ENCODE measurements around the gene MLLT10. TPM values are rescaled to one million over a fixed set of nuclear protein-coding genes. Genes with fewer than 3 reads are reported as not detected.

Gene MLLT10
- total RNA-seq, 1 donor from 2014 or later = 15.8 TPM

DNA sequence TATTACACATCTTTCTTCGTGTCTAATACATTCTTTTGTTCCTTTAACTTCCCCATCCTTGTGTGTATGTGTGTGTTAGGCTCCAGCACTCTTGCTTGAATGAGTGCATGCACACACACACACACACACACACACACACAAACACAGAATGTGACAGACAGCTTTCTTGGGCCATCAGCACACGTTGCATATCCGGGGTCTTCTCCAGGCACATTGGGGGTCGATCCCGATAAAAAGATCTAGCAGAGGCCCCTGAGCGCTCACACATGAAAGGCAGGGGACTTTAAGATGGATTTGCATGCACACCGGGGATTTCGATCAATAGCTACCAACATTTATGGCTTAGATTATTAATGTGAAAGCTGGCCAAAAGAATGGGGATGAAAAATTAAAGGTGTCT is 13.1 kb upstream of the MLLT10 start:
- TF ChIP-seq, protein P1, sequence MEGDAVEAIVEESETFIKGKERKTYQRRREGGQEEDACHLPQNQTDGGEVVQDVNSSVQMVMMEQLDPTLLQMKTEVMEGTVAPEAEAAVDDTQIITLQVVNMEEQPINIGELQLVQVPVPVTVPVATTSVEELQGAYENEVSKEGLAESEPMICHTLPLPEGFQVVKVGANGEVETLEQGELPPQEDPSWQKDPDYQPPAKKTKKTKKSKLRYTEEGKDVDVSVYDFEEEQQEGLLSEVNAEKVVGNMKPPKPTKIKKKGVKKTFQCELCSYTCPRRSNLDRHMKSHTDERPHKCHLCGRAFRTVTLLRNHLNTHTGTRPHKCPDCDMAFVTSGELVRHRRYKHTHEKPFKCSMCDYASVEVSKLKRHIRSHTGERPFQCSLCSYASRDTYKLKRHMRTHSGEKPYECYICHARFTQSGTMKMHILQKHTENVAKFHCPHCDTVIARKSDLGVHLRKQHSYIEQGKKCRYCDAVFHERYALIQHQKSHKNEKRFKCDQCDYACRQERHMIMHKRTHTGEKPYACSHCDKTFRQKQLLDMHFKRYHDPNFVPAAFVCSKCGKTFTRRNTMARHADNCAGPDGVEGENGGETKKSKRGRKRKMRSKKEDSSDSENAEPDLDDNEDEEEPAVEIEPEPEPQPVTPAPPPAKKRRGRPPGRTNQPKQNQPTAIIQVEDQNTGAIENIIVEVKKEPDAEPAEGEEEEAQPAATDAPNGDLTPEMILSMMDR (conservative IDR thresholded peaks at IDR 0.05; ENCODE audit: low read depth, low read length) = no peak
- H3K4me3 ChIP-seq (ENCODE audit: low read depth, low read length) = no peak overlapping the region
- no peak for DNase-seq (ENCODE audit: low read depth)

DNA sequence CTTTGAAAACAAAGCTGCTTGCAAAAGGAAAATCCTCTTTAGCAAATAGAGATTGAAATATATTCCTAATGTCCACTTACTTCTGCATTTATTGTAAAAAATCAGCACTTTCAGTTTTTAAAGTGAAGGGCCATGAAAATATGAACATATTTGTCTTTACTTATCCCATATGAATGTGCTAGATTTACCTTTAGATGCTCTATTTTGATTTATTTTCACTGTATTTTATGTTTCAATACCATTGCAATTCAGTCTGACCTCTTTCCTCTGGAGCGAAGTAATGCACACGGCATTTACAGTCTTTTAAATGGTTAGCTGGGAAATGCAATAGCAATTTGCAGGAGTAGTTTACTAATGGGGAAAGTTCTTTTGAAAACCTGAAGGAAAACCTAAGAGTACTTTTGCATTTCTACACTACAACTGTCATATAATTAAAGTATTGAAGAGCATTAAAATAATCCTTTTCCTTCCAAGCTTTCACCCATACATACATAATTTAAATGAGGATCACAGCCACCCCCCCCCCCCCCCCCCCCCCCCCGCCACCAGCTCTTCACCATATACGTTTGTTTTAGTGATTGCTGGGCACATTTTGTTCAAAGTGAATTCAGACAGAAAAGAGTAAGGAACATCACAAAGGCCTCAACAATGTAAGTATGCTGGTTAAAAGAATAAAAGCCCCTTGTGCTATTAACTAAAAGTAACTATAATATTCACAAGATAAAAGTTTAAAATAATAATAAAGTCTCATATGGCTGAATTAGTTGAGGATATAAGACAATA is 12.1 kb upstream of the MLLT10 start:
- H3K4me3 ChIP-seq (ENCODE audit: low read depth, low read length) = no peak overlapping the region
- DNase-seq (ENCODE audit: low read depth) = no peak
- TF ChIP-seq, protein P1 (conservative IDR thresholded peaks at IDR 0.05; ENCODE audit: low read depth, low read length) = no peak

DNA sequence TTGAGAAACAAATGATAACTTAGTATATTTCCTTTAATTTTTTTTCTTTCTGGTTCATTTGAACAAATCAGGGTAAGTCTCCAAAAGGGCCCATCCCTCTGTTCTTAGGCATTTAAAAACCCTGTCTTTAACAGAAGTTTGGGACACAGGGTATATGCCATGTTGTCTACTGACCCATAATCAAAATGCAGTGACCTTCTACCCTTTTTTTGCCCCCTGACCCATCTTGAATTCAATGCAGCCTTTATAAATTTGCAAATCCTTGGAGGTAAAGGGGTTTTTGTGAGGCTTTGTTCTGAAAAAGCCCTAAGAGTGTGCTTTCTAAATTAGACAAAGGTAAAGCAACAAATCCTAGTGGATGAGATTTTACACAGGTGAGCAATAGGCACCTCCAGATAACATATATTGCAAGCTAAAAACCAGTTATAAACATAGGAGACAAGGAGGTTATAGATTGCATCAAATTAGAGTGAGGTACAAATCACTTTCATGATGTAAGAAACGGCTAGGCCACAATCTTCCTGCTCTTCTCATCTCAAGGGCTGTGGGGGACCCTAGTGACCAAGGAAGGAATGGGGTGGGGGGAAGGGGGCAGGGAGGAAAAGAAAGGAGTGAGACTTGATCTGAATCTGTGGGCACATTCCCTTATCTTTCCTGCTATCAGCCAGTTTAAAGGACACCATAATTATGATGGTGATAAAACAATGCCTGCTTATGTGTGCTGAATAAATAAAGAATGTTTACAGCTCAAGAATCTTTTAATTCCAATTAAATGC is 11.2 kb upstream of the MLLT10 start:
- TF ChIP-seq, protein P1 (conservative IDR thresholded peaks at IDR 0.05; ENCODE audit: low read depth, low read length) = peak; percentile 19
- DNase-seq (ENCODE audit: low read depth) = no peak
- H3K4me3 ChIP-seq (ENCODE audit: low read depth, low read length) = no peak overlapping the region

DNA sequence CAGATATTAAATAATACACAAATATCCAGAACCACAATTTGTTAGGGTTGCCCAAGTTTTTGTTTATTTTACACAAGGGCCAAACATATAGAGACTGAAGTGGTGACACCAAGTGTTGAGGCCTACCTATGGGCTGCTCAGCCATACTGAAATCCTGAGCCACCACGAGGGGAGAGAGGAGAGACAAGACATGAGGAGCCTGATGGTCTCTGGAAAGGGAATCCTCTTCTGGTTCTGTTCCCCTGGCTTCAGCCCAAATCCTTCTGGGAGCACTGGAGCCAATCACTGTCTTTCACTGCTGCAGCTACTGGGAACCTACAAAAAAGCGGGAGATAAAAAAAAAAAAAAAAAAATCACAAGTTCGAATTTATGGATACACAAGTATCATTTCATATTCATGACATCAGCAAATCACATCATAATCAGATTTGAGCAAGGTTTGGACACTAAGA is 10.4 kb upstream of the MLLT10 start:
- H3K4me3 ChIP-seq (ENCODE audit: low read depth, low read length) = no peak overlapping the region
- TF ChIP-seq, protein P1 (conservative IDR thresholded peaks at IDR 0.05; ENCODE audit: low read depth, low read length) = no peak
- DNase-seq (ENCODE audit: low read depth) = no peak

DNA sequence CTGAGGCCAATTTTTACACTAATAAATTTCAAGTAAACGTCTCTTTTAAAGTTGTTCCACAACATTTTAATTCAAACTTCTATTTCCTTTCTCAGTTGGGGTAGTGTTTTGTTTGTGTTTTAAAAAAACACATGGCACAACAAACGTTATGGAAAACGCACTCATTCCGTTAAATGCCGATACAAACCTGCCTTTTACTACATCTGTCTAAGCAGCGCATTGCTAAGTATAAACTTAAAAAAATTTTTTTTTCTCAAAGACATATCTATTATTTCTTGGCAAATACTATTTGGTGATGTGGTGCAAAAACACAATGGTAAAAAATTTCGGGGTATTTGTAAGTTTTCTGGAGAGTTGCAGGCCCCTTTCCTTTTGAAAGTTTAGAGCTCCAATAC is 9.9 kb upstream of the MLLT10 start:
- H3K4me3 ChIP-seq (ENCODE audit: low read depth, low read length) = peak overlapping the region; percentile 76
- TF ChIP-seq, protein P1 (conservative IDR thresholded peaks at IDR 0.05; ENCODE audit: low read depth, low read length) = no peak
- no peak for DNase-seq (ENCODE audit: low read depth)

DNA sequence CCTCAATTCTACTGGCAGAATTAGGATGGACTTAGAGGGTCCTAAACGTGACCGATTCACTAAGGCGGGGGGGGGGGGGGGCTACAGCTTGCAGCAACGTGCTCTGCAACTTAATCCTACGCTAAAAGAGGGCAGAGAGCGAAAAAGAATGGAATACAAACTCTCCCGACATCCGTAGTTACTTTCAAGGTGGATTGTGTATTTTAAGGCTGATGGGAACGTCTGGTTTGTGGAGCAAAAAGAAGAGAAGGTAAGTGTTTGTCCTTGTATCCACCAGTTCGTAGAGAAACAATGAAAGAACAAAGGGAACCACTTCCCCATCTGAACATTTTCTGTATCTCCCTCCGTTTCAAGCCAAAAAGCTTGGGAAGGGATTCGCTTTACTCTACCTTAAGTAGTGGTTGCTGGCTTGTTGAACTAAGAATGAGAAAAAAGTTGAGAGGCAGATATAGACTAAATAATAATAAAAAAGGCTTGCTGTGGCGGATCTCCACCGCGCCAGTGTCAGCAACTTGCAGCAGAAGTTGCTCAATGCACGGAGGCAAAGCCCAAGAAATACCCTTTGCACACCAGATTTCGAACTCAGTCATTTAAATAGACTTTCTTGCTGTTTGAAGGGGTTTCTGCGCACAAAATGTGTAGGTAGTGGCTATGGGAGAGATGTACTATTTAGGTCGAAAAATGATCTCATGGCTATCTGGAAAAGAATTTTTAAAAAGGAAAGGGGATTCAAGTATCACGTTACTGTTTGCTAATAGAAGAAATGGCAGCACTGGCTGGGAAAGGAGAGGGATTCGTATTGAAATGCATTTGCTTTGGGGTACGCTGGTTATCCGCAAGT is 9.3 kb upstream of the MLLT10 start:
- TF ChIP-seq, protein P1 (conservative IDR thresholded peaks at IDR 0.05; ENCODE audit: low read depth, low read length) = no peak
- no peak for DNase-seq (ENCODE audit: low read depth)
- H3K4me3 ChIP-seq (ENCODE audit: low read depth, low read length) = peak overlapping the region; percentile 76
